ENCODE data around the gene SBF1.
"Not testable (repeated sequence)": the region's sequence is repeated elsewhere in the genome, so short reads cannot be mapped to it uniquely, and the experiment has no call there.

Gene SBF1

DNA sequence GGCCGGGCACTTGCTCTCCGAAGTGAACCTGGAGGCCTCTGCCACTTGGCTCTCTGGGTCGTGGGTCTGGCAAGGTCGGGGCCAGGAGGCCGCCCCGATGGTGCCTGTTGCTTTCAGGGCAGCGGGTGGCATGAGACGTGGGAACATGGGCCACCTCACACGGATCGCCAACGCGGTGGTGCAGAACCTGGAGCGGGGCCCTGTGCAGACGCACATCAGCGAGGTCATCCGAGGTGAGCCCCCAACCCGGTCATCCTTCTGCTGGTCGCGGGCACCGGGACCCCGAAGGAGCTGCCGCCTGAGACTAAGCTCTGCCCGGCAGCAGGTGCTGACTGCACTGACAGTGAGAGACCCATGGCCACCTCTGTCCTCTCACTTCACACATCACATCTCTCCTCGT is 40.0 kb downstream of the SBF1 start:
- no peak overlapping the region for H3K4me2 ChIP-seq (ENCODE audit: low read length)

DNA sequence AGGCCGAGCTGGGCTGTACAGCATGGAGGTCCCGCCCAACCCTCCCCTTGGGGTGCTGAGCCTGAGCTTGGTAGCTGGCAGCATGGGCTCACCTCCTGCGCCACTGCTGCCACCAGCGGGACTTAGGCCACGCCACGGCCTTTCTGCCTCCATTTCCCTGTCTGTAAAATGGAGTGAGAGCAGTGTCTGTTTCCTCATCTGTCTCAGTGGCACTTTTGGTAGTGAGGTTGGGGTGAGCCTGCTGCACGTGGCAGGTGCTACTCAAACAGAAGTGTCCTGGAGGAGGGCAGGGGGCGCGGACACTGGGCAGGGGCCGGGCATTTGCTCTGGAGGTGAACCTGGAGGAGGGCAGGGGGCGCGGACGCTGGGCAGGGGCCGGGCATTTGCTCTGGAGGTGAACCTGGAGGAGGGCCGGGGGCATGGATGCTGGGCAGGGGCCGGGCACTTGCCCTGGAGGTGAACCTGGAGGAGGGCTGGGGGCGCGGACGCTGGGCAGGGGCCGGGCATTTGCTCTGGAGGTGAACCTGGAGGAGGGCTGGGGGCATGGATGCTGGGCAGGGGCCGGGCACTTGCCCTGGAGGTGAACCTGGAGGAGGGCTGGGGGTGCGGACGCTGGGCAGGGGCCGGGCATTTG is 41.8 kb downstream of the SBF1 start:
- not testable (repeated sequence) for H3F3A ChIP-seq (ENCODE audit: insufficient read depth, low read length); H2AFZ ChIP-seq (ENCODE audit: low read length); H3K9me2 ChIP-seq (ENCODE audit: low read depth, low read length); H3K27ac ChIP-seq (ENCODE audit: low read depth, low read length, poor library complexity, severe bottlenecking); H3K79me2 ChIP-seq (ENCODE audit: insufficient read depth, low read length); H3K9ac ChIP-seq (ENCODE audit: low read length); H4K20me1 ChIP-seq (ENCODE audit: insufficient read depth, low read length); H3K4me3 ChIP-seq (ENCODE audit: low read depth, low read length, poor library complexity, severe bottlenecking); H3K4me1 ChIP-seq (ENCODE audit: insufficient read depth, low read length, severe bottlenecking); H3K27me3 ChIP-seq (ENCODE audit: insufficient read depth, low read length); H3K4me2 ChIP-seq (ENCODE audit: low read length); H3K9me3 ChIP-seq (ENCODE audit: low read length)
- H3K36me3 ChIP-seq (ENCODE audit: insufficient read depth, low read length), result peaks cover 74% of the 10 kb centered on the region

More for the DNA sequence above, 40.0 kb downstream of the SBF1 start:
- Histone ChIP-seq H3K27ac (ENCODE audit: low read depth, low read length, poor library complexity, severe bottlenecking) (no peak overlapping the region), H3K9me2 (ENCODE audit: low read depth, low read length) (no peaks in the 10 kb centered on the region), H3K9ac (ENCODE audit: low read length) (no peak overlapping the region), H3F3A (ENCODE audit: insufficient read depth, low read length) (no peaks in the 10 kb centered on the region), H3K4me1 (ENCODE audit: insufficient read depth, low read length, severe bottlenecking) (no peaks in the 10 kb centered on the region), H2AFZ (ENCODE audit: low read length) (no peak overlapping the region), H3K4me3 (ENCODE audit: low read depth, low read length, poor library complexity, severe bottlenecking) (no peak overlapping the region), H3K27me3 (ENCODE audit: insufficient read depth, low read length) (no peaks in the 10 kb centered on the region), H3K79me2 (ENCODE audit: insufficient read depth, low read length) (no peaks in the 10 kb centered on the region), H3K36me3 (ENCODE audit: insufficient read depth, low read length) (peaks cover 76% of the 10 kb centered on the region), H3K9me3 (ENCODE audit: low read length) (no peaks in the 10 kb centered on the region), H4K20me1 (ENCODE audit: insufficient read depth, low read length) (no peaks in the 10 kb centered on the region)
- TF ChIP-seq EZH2 (IDR thresholded peaks at IDR 0.05; ENCODE audit: borderline replicate concordance, low read length), result no peak
- TF ChIP-seq, protein P1, sequence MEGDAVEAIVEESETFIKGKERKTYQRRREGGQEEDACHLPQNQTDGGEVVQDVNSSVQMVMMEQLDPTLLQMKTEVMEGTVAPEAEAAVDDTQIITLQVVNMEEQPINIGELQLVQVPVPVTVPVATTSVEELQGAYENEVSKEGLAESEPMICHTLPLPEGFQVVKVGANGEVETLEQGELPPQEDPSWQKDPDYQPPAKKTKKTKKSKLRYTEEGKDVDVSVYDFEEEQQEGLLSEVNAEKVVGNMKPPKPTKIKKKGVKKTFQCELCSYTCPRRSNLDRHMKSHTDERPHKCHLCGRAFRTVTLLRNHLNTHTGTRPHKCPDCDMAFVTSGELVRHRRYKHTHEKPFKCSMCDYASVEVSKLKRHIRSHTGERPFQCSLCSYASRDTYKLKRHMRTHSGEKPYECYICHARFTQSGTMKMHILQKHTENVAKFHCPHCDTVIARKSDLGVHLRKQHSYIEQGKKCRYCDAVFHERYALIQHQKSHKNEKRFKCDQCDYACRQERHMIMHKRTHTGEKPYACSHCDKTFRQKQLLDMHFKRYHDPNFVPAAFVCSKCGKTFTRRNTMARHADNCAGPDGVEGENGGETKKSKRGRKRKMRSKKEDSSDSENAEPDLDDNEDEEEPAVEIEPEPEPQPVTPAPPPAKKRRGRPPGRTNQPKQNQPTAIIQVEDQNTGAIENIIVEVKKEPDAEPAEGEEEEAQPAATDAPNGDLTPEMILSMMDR (IDR thresholded peaks at IDR 0.05; ENCODE audit: low read length), result no peak

DNA sequence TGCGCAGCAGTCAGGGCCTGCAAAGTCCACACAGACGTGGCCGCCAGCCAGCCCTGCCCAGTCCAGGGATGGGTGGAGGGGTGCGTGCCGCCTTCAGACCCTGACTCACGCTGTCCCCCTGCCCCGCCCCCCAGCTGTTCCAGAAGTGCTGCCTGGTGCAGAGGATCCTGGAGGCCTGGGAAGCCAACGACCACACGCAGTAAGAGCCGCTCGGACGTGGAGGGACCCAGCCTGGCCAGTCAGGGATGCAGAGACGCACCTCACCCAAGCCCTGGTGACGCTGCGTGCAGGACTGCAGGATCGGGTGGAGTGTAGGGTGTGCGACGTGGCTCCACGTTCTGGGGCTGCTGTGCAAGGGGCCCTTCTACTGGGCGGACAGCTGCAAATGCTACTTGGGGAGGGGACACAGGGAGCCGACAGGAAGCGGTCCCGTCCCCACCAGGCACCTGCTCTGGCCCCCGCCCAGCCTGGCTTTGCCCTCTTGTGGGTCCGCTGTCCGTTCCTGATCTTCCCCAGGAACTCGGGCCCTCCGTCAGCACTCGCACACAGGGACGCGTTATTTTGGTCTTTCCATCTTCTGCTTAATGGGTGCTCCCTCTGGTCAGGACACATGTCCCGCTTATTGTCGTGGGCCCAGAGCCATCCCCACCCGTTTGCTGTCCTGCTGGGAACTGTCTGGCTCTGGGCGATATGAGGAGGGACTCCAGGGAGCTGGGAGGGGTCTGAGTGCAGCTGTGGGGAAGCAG is 42.5 kb downstream of the SBF1 start:
- Histone ChIP-seq H3K9ac (ENCODE audit: low read length) (no peak overlapping the region), H3K4me1 (ENCODE audit: insufficient read depth, low read length, severe bottlenecking) (no peaks in the 10 kb centered on the region), H4K20me1 (ENCODE audit: insufficient read depth, low read length) (no peaks in the 10 kb centered on the region), H3K27me3 (ENCODE audit: insufficient read depth, low read length) (no peaks in the 10 kb centered on the region), H3K9me2 (ENCODE audit: low read depth, low read length) (no peaks in the 10 kb centered on the region), H3K4me2 (ENCODE audit: low read length) (no peak overlapping the region), H3K27ac (ENCODE audit: low read depth, low read length, poor library complexity, severe bottlenecking) (no peak overlapping the region), H2AFZ (ENCODE audit: low read length) (no peak overlapping the region), H3K9me3 (ENCODE audit: low read length) (no peaks in the 10 kb centered on the region), H3F3A (ENCODE audit: insufficient read depth, low read length) (no peaks in the 10 kb centered on the region), H3K4me3 (ENCODE audit: low read depth, low read length, poor library complexity, severe bottlenecking) (no peak overlapping the region), H3K36me3 (ENCODE audit: insufficient read depth, low read length) (peaks cover 74% of the 10 kb centered on the region), H3K79me2 (ENCODE audit: insufficient read depth, low read length) (no peaks in the 10 kb centered on the region)
- TF ChIP-seq, protein P1 (IDR thresholded peaks at IDR 0.05; ENCODE audit: low read length), result no peak
- no peak for TF ChIP-seq EZH2 (IDR thresholded peaks at IDR 0.05; ENCODE audit: borderline replicate concordance, low read length)
